K562 (cell line): Measurements from ENCODE around the gene CNOT9. TPM values are rescaled to one million over a fixed set of nuclear protein-coding genes. Genes with fewer than 3 reads are reported as not detected.

Experiments
- ATAC-seq: fragments of 200-7000 bp; cut with Tn5 transposase; 3 replicates; pipeline ENCODE4 v1.9.1; 2020; ENCODE audit warnings: moderate library complexity
- BruUV-seq: library from RNA; stranded (reverse); fragments of 400-500 nt; replicated peaks from 2 replicates; lab custom pipeline; 2021; lab: Mats Ljungman, UMichigan
- CTCF ChIA-PET: fragments of 300-600 bp; formaldehyde crosslinking; extraction: SDS; loops from one replicate; lab custom pipeline; 2021; ENCODE audit warnings: low intra/inter-chr PET ratio; lab: Yijun Ruan, JAX
- POLR2A ChIA-PET: fragments of 300-600, 350-650 bp; sonication (Branson Sonifier 250); formaldehyde crosslinking; extraction: SDS; loops from one replicate; lab custom pipeline; 2021; ENCODE audit warnings: antibody characterized with exemption, inconsistent platforms; lab: Yijun Ruan, JAX
- DNase-seq, 4 experiments: peaks; one replicate each; pipeline versions ENCODE4 v3.0.0 to v3.0.0-alpha.2; 2011 to 2018; ENCODE audit warnings: low spot score in 3 of 4, mixed read lengths in 3 of 4; ENCODE audit errors: extremely low read depth in 1 of 4
- FAIRE-seq: peaks from 2 replicates; lab custom pipeline; 2011; peaks lifted over from hg19 to GRCh38; lab: Jason Lieb, UNC
- H2AFZ ChIP-seq: 2 replicates; pipeline ENCODE4 v1.6.0; 2011; ENCODE audit warnings: low read depth, low read length, control low read depth, inconsistent platforms
- H3K27ac ChIP-seq: fragments of 200-600 bp; 3 replicates; pipeline ENCODE4 v1.8.0; 2011; ENCODE audit warnings: low read depth, mild to moderate bottlenecking, control low read depth, inconsistent platforms, low read length, moderate library complexity, mixed read lengths; ENCODE audit errors: extremely low read depth
- H3K27me3 ChIP-seq, 2 experiments: fragments of 300-600 bp in 1 of 2; 2 replicates in 1 of 2; 3 replicates in 1 of 2; pipeline versions ENCODE4 v1.6.0 to v1.8.0; 2011; ENCODE audit warnings: inconsistent platforms in 2 of 2, low read length in 2 of 2, mild to moderate bottlenecking in 1 of 2, mixed read lengths in 1 of 2, moderate library complexity in 1 of 2; ENCODE audit not compliant: control insufficient read depth in 2 of 2, insufficient read depth in 2 of 2
- H3K36me3 ChIP-seq: fragments of 300-600 bp; 3 replicates; pipeline ENCODE4 v1.8.0; 2011; ENCODE audit warnings: mild to moderate bottlenecking, low read length, inconsistent platforms; ENCODE audit not compliant: control insufficient read depth, insufficient read depth
- H3K4me1 ChIP-seq, 2 experiments: fragments of 200-600 bp in 1 of 2; replicated peaks in 1 of 2; 2 replicates in 1 of 2; 3 replicates in 1 of 2; pipeline versions ENCODE4 v1.5.1 to v1.8.0; 2011; ENCODE audit warnings: inconsistent platforms in 2 of 2, low read length in 2 of 2, mild to moderate bottlenecking in 1 of 2, mixed read lengths in 1 of 2, moderate library complexity in 1 of 2; ENCODE audit not compliant: control insufficient read depth in 2 of 2, insufficient read depth in 2 of 2
- H3K4me2 ChIP-seq: 2 replicates; pipeline ENCODE4 v1.6.1; 2011; ENCODE audit warnings: low read length, control low read depth, inconsistent platforms, mixed read lengths; ENCODE audit not compliant: insufficient read depth
- H3K4me3 ChIP-seq: fragments of 200-600 bp; sonication (generic), shearing (Covaris generic); 2 replicates; pipeline ENCODE4 v1.5.1; 2016; ENCODE audit warnings: control low read depth, inconsistent platforms
- H3K79me2 ChIP-seq: fragments of 200-600 bp; 3 replicates; pipeline ENCODE4 v1.8.0; 2011; ENCODE audit warnings: low read length, inconsistent platforms; ENCODE audit not compliant: control insufficient read depth, insufficient read depth
- H3K9ac ChIP-seq, 2 experiments: 2 replicates each; pipeline versions ENCODE4 v1.6.0 to v1.6.1; 2011; ENCODE audit warnings: low read depth in 2 of 2, low read length in 2 of 2, control low read depth in 1 of 2, inconsistent platforms in 1 of 2, mild to moderate bottlenecking in 1 of 2, mixed read lengths in 1 of 2; ENCODE audit not compliant: insufficient read depth in 1 of 2
- H3K9me1 ChIP-seq: one replicate; pipeline ENCODE4 v1.6.0; 2011; ENCODE audit warnings: inconsistent platforms, mild to moderate bottlenecking, low read length, moderate library complexity; ENCODE audit not compliant: control insufficient read depth, insufficient read depth
- H3K9me3 ChIP-seq: replicated peaks from 2 replicates; pipeline ENCODE4 v1.5.1; 2011; ENCODE audit warnings: low read depth, low read length, inconsistent platforms; ENCODE audit not compliant: control insufficient read depth, insufficient read depth
- H4K20me1 ChIP-seq: replicated peaks from 2 replicates; pipeline ENCODE4 v1.6.1; 2011; ENCODE audit warnings: low read length, inconsistent platforms, mixed read lengths; ENCODE audit not compliant: control insufficient read depth, insufficient read depth
- CXXC5 ChIP-seq: fragments of 250-450 bp; sonication (Bioruptor Pico); IDR thresholded peaks from 2 replicates; pipeline ENCODE4 v1.8.0; 2022; ENCODE audit warnings: inconsistent platforms, mild to moderate bottlenecking, moderate library complexity
- ELF2 ChIP-seq: fragments of 250-450 bp; sonication (Bioruptor Pico); IDR thresholded peaks from 2 replicates; pipeline ENCODE4 v1.5.0; 2021; ENCODE audit warnings: mild to moderate bottlenecking
- NRF1 ChIP-seq, 2 experiments: fragments of 450-650 bp; IDR thresholded peaks in 1 of 2; conservative IDR thresholded peaks in 1 of 2; 2 replicates each; pipeline ENCODE4 v1.6.1; 2014; ENCODE audit warnings: mild to moderate bottlenecking in 2 of 2
- TBL1XR1 ChIP-seq, 2 experiments: IDR thresholded peaks; 2 replicates each; pipeline ENCODE4 v1.6.1; 2012; ENCODE audit warnings: improper control_type of control experiment in 2 of 2, low read length in 2 of 2, mild to moderate bottlenecking in 1 of 2
- ZFX ChIP-seq: sonication (generic); formaldehyde crosslinking; IDR thresholded peaks from 2 replicates; pipeline ENCODE4 v1.8.0; 2022; ENCODE audit warnings: mild to moderate bottlenecking, missing genetic modification reagents, moderate library complexity
- WGBS: fragments of 100-300 bp; shearing (Covaris generic); methylation state at CpG from one replicate; pipeline ENCODE4 v1.1.6; 2016; ENCODE audit warnings: low coverage, mixed read lengths; ENCODE audit not compliant: insufficient coverage; ENCODE audit errors: missing lambda C conversion rate; 5-methylcytosine and 5-hydroxymethylcytosine counted together
- in situ Hi-C: fragments of 300-500 bp; cut with MboI; formaldehyde crosslinking; loops from 4 replicates; pipeline ENCODE4 v1.15.0; 2018; ENCODE audit warnings: inconsistent platforms, mixed read lengths
- intact Hi-C: fragments of 100-400 bp; cut with micrococcal nuclease; formaldehyde crosslinking; loops from 2 replicates; pipeline ENCODE4 v1.14.2; 2022
- polyA plus RNA-seq, 8 experiments: library from polyadenylated mRNA; depleted of rRNA in 4 of 8; stranded (reverse) in 5 of 8; unstranded in 3 of 8; fragments of >200 nt; fragmentation: Nextera tagmentation in 2 of 8; fragmentation: Illumina TruSeq in 1 of 8; extraction: Ambion mirVana in 2 of 8; extraction: Trizol in 1 of 8; gene quantifications; 2 replicates each; pipeline versions ENCODE4 v1.2.1 to v1.2.3, GENCODE V29; 2011 to 2014; ENCODE audit warnings: inconsistent platforms in 1 of 8, missing spikeins in 1 of 8
- total RNA-seq, 7 experiments: library from RNA; depleted of rRNA in 6 of 7; stranded (reverse); fragments of >200 nt in 6 of 7; fragmentation: Illumina TruSeq in 2 of 7; extraction: Trizol in 2 of 7; gene quantifications; 2 replicates each; pipeline versions ENCODE4 v1.2.1 to v1.2.3, GENCODE V29; 2011 to 2021; ENCODE audit warnings: low replicate concordance in 1 of 7
- TF ChIP-seq, protein P1 (sequence below): sonication (generic); formaldehyde crosslinking; IDR thresholded peaks from 2 replicates; pipeline ENCODE4 v1.8.1; 2023; ENCODE audit warnings: mild to moderate bottlenecking, missing genetic modification reagents
- TF ChIP-seq, protein P2 (sequence below): sonication (generic); formaldehyde crosslinking; IDR thresholded peaks from 2 replicates; pipeline ENCODE4 v1.5.0; 2020; ENCODE audit warnings: missing genetic modification reagents

The CNOT9 gene
- total and polyA plus RNA-seq, 9 of the 15 experiments (the other 6 are each of a cell fraction or from before 2014, with no cell fraction given) = 19.0 to 82.6 (median 46.7) TPM

DNA sequence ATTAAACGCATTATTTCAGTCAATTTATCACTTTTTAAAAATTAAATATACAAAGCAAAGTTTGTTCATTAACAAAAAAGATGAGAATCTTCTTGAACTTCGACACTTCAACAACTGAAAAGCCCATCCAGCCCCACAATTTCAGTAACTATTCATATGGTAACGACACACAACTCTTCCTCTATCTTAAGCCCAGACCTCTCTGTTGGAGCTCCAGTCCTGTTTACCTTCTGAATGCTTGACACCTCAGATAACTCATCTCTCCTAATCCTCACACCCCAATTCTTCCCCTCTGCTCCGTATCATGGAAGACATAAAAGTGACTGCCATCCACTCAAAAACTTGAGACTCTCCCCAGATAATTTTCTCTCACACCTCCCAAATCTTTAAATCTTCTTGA, 13.1 kb upstream of the CNOT9 start:
- intact Hi-C loops (no loop called here), in situ Hi-C loops (no loop called here)
- H3K9me3 ChIP-seq = no peaks in the 10 kb centered on the region
- H3K27ac ChIP-seq = no peak overlapping the region
- ChIA-PET POLR2A (no interaction called here), CTCF (no interaction called here)
- no peaks in the 10 kb centered on the region for H4K20me1 ChIP-seq
- no peaks in the 10 kb centered on the region for H3K4me1 ChIP-seq
- WGBS = 70% methylated on average over 3 of the region's 4 CpGs
- ATAC-seq (no peak), FAIRE-seq (no peak), DNase-seq (no peak)
- no peak overlapping the region for H3K4me2 ChIP-seq
- no peak overlapping the region for H3K4me3 ChIP-seq
- no peak for TF ChIP-seq ZFX (CRISPR knock-in tag)
- no peak for TF ChIP-seq ELF2 (CRISPR knock-in tag)
- TF ChIP-seq TBL1XR1 (IDR thresholded peaks at IDR 0.05; ENCODE audit: low read length in 2 of 2) = no peak
- no peak for TF ChIP-seq CXXC5 (CRISPR knock-in tag)
- TF ChIP-seq NRF1 (conservative IDR thresholded peaks at IDR 0.05 in 1 of 2, IDR thresholded peaks at IDR 0.05 in 1 of 2) = no peak
- TF ChIP-seq, protein P1, sequence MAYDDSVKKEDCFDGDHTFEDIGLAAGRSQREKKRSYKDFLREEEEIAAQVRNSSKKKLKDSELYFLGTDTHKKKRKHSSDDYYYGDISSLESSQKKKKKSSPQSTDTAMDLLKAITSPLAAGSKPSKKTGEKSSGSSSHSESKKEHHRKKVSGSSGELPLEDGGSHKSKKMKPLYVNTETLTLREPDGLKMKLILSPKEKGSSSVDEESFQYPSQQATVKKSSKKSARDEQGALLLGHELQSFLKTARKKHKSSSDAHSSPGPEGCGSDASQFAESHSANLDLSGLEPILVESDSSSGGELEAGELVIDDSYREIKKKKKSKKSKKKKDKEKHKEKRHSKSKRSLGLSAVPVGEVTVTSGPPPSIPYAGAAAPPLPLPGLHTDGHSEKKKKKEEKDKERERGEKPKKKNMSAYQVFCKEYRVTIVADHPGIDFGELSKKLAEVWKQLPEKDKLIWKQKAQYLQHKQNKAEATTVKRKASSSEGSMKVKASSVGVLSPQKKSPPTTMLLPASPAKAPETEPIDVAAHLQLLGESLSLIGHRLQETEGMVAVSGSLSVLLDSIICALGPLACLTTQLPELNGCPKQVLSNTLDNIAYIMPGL = no peak
- TF ChIP-seq, protein P2, sequence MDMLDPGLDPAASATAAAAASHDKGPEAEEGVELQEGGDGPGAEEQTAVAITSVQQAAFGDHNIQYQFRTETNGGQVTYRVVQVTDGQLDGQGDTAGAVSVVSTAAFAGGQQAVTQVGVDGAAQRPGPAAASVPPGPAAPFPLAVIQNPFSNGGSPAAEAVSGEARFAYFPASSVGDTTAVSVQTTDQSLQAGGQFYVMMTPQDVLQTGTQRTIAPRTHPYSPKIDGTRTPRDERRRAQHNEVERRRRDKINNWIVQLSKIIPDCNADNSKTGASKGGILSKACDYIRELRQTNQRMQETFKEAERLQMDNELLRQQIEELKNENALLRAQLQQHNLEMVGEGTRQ (CRISPR knock-in tag) = no peak
- H3K79me2 ChIP-seq = no peaks in the 10 kb centered on the region
- H3K27me3 ChIP-seq = no peaks in the 10 kb centered on the region
- H3K36me3 ChIP-seq = peaks cover 83% of the 10 kb centered on the region
- H2AFZ ChIP-seq = no peak overlapping the region
- H3K9ac ChIP-seq = no peak overlapping the region
- no peaks in the 10 kb centered on the region for H3K9me1 ChIP-seq
- BruUV-seq = no TSS peak
